Hepatocyte (in vitro differentiated cells): Measurements from ENCODE around the gene C1orf21. TPM values are rescaled to one million over a fixed set of nuclear protein-coding genes. Genes with fewer than 3 reads are reported as not detected.

ENCODE experiments used
- DNase-seq: peaks from one replicate; pipeline ENCODE4 v3.0.0-alpha.2; 2016; ENCODE audit warnings: low spot score
- H2AFZ ChIP-seq: fragments of 200-600 bp; sonication (generic); 2 replicates; pipeline ENCODE4 v1.6.0; 2016; ENCODE audit warnings: antibody characterized with exemption, mild to moderate bottlenecking
- H3K27ac ChIP-seq: fragments of 200-600 bp; sonication (generic); 2 replicates; pipeline ENCODE4 v1.5.1; 2016; ENCODE audit warnings: mild to moderate bottlenecking
- H3K27me3 ChIP-seq: fragments of 200-600 bp; sonication (generic); 2 replicates; pipeline ENCODE4 v1.6.1; 2016
- H3K36me3 ChIP-seq: fragments of 200-600 bp; sonication (generic); replicated peaks from 2 replicates; pipeline ENCODE4 v1.5.1; 2016; ENCODE audit warnings: low read depth; ENCODE audit not compliant: insufficient read depth
- H3K4me1 ChIP-seq: fragments of 200-600 bp; sonication (generic); 2 replicates; pipeline ENCODE4 v1.5.1; 2016; ENCODE audit warnings: mild to moderate bottlenecking, moderate library complexity; ENCODE audit not compliant: insufficient read depth
- H3K4me2 ChIP-seq: fragments of 200-600 bp; sonication (generic); 2 replicates; pipeline ENCODE4 v1.6.0; 2016
- H3K4me3 ChIP-seq: fragments of 200-600 bp; sonication (generic); 2 replicates; pipeline ENCODE4 v1.5.1; 2016; ENCODE audit warnings: mild to moderate bottlenecking
- H3K79me2 ChIP-seq: fragments of 200-600 bp; sonication (generic); 2 replicates; pipeline ENCODE4 v1.6.0; 2017; ENCODE audit warnings: mild to moderate bottlenecking
- H3K9me2 ChIP-seq: fragments of 200-600 bp; sonication (generic); replicated peaks from 2 replicates; pipeline ENCODE4 v1.6.0; 2017; ENCODE audit warnings: mild to moderate bottlenecking; ENCODE audit not compliant: insufficient read depth
- H3K9me3 ChIP-seq: fragments of 200-600 bp; sonication (generic); 2 replicates; pipeline ENCODE4 v1.5.1; 2016; ENCODE audit warnings: low read depth, mild to moderate bottlenecking
- H4K20me1 ChIP-seq: fragments of 200-600 bp; sonication (generic); 2 replicates; pipeline ENCODE4 v1.6.0; 2016; ENCODE audit warnings: mild to moderate bottlenecking; ENCODE audit not compliant: insufficient read depth, poor library complexity, severe bottlenecking
- EZH2 ChIP-seq: fragments of 200-600 bp; sonication (generic); IDR thresholded peaks from 2 replicates; pipeline ENCODE4 v1.6.1; 2016; ENCODE audit warnings: antibody characterized with exemption, mild to moderate bottlenecking, borderline replicate concordance
- EZH2phosphoT487 ChIP-seq: fragments of 200-600 bp; sonication (generic); IDR thresholded peaks from one replicate; pipeline ENCODE4 v1.6.1; 2018; ENCODE audit warnings: antibody characterized with exemption, mild to moderate bottlenecking, low read depth, moderate library complexity; ENCODE audit not compliant: unreplicated experiment, severe bottlenecking
- WGBS: methylation state at CpG from one replicate; pipeline ENCODE4 v1.1.6; 2016; ENCODE audit warnings: low lambda C conversion rate; ENCODE audit errors: missing lambda C conversion rate; 5-methylcytosine and 5-hydroxymethylcytosine counted together
- polyA plus RNA-seq: library from polyadenylated mRNA; unstranded; fragments of >200 nt; fragmentation: Nextera tagmentation; extraction: Ambion mirVana; gene quantifications from 2 replicates; pipeline ENCODE4 v1.2.1, GENCODE V29; 2016
- total RNA-seq: library from RNA; depleted of rRNA; stranded (reverse); fragments of >200 nt; gene quantifications from 2 replicates; pipeline ENCODE4 v1.2.3, GENCODE V29; 2014
- TF ChIP-seq, protein P1 (sequence below): fragments of 200-600 bp; sonication (generic); IDR thresholded peaks from 2 replicates; pipeline ENCODE4 v1.5.1; 2016; ENCODE audit warnings: antibody characterized with exemption, mild to moderate bottlenecking; ENCODE audit not compliant: poor library complexity

Gene C1orf21
- total and polyA plus RNA-seq, 2 experiments from 2014 or later = 26.9 to 37.9 TPM

DNA sequence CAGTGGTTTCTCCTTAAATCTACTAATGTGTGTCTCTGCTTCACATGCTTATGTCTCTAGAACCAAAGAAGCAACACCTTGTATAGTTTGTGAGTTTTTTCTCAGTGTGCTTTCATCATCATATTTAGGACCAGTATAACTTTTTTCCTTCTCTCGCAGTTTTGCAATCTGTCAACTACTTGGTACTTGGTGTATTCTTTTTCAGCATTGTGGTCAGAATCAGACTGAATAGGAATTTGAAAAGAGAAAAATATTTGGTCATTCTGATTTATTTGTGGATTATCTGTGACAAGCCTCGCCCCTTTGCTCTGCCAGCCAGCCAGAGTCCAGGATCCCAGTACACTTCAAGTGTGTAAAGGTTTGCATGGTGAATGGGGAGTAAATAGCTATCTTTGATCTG is 122.3 kb downstream of the C1orf21 start:
- H3K79me2 ChIP-seq = peaks cover 8% of the 10 kb centered on the region
- H3K27me3 ChIP-seq = no peaks in the 10 kb centered on the region
- WGBS = 94% methylated on average over 2 of the region's 2 CpGs
- no peaks in the 10 kb centered on the region for H3K36me3 ChIP-seq
- no peaks in the 10 kb centered on the region for H3K9me2 ChIP-seq
- H3K4me2 ChIP-seq = no peak overlapping the region
- no peak for DNase-seq
- H3K9me3 ChIP-seq = no peaks in the 10 kb centered on the region
- peak overlapping the region; percentile 12 for H3K27ac ChIP-seq
- TF ChIP-seq EZH2 = no peak
- TF ChIP-seq, protein P1, sequence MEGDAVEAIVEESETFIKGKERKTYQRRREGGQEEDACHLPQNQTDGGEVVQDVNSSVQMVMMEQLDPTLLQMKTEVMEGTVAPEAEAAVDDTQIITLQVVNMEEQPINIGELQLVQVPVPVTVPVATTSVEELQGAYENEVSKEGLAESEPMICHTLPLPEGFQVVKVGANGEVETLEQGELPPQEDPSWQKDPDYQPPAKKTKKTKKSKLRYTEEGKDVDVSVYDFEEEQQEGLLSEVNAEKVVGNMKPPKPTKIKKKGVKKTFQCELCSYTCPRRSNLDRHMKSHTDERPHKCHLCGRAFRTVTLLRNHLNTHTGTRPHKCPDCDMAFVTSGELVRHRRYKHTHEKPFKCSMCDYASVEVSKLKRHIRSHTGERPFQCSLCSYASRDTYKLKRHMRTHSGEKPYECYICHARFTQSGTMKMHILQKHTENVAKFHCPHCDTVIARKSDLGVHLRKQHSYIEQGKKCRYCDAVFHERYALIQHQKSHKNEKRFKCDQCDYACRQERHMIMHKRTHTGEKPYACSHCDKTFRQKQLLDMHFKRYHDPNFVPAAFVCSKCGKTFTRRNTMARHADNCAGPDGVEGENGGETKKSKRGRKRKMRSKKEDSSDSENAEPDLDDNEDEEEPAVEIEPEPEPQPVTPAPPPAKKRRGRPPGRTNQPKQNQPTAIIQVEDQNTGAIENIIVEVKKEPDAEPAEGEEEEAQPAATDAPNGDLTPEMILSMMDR = no peak
- TF ChIP-seq EZH2phosphoT487 = no peak
- H3K4me1 ChIP-seq = peaks cover 24% of the 10 kb centered on the region
- H4K20me1 ChIP-seq = no peaks in the 10 kb centered on the region
- no peak overlapping the region for H3K4me3 ChIP-seq
- H2AFZ ChIP-seq = no peak overlapping the region

DNA sequence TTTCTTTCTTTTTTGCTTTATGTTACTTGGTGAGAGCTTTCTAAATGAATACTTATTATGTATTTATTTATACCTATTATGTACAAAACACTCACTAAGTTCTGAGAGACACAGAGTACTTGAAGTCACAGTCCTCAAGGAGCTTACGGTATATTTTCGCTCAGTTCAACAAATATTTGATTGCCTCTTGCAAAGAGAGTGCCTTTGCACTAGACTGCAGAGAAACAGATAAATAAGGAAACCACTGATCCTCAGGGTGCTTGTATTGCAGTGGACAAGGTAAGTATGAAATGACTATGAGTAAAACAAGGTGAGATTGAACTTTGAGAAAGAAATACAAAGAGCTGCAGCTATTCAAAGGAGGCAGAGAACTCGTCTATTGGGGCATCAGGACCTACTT is 123.3 kb downstream of the C1orf21 start:
- no peak overlapping the region for H2AFZ ChIP-seq
- H3K9me2 ChIP-seq = no peaks in the 10 kb centered on the region
- 94% methylated on average over 3 of the region's 3 CpGs for WGBS
- no peak overlapping the region for H3K4me2 ChIP-seq
- no peaks in the 10 kb centered on the region for H3K27me3 ChIP-seq
- no peaks in the 10 kb centered on the region for H3K36me3 ChIP-seq
- H3K27ac ChIP-seq = no peak overlapping the region
- H3K4me3 ChIP-seq = no peak overlapping the region
- H4K20me1 ChIP-seq = no peaks in the 10 kb centered on the region
- H3K79me2 ChIP-seq = peaks cover 8% of the 10 kb centered on the region
- H3K4me1 ChIP-seq = peaks cover 24% of the 10 kb centered on the region
- TF ChIP-seq, protein P1 = no peak
- TF ChIP-seq EZH2phosphoT487 (no peak), EZH2 (no peak)
- no peak for DNase-seq
- H3K9me3 ChIP-seq = no peaks in the 10 kb centered on the region

DNA sequence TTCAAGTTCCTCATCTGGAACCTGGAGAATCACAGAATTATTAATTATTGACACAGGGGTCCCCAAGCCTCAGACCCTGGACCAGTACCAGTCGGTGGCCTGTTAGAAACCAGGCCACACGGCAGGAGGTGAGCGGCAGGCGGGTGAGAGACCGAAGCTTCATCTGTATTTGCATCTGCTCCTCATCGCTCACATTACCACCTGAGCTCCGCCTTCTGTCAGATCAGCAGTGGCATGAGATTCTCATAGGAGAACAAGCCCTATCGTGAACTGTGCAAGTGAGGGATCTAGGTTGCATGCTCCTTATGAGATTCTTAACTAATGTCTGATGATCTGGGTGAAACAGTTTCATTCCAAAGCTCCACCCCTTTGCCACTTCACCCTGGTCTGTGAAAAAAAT is 125.9 kb downstream of the C1orf21 start:
- Histone ChIP-seq H3K79me2 (peaks cover 2% of the 10 kb centered on the region), H3K4me3 (no peak overlapping the region), H4K20me1 (no peaks in the 10 kb centered on the region), H3K4me1 (peaks cover 16% of the 10 kb centered on the region), H3K27me3 (no peaks in the 10 kb centered on the region), H3K9me3 (no peaks in the 10 kb centered on the region), H2AFZ (no peak overlapping the region), H3K4me2 (no peak overlapping the region), H3K27ac (no peak overlapping the region), H3K9me2 (no peaks in the 10 kb centered on the region), H3K36me3 (no peaks in the 10 kb centered on the region)
- WGBS = 88% methylated on average over 8 of the region's 8 CpGs
- DNase-seq = no peak
- TF ChIP-seq EZH2 (no peak), EZH2phosphoT487 (no peak)
- TF ChIP-seq, protein P1 = no peak

DNA sequence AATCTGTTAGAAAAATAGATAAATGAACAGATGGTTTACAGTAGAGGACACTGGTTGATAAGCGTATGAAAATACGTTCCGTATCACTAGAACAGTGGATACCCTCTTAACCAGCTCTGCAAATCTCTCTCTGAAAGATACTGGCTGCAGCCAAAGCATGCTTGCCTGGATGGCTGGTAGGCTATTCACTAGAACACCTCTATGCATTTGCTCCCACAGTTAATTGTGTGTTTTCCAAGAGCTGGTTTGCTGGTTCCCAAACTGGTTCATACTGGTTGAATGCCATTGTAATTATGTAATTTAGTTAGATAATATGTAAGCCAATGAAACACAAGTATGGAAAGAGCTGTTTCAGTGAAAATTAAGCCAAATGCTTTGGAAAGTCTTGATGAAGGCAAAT is 126.6 kb downstream of the C1orf21 start:
- Histone ChIP-seq H3K4me2 (no peak overlapping the region), H3K27ac (no peak overlapping the region), H3K27me3 (no peaks in the 10 kb centered on the region), H3K4me3 (no peak overlapping the region), H4K20me1 (no peaks in the 10 kb centered on the region), H3K4me1 (peaks cover 10% of the 10 kb centered on the region), H3K36me3 (no peaks in the 10 kb centered on the region), H3K79me2 (peaks cover 2% of the 10 kb centered on the region), H2AFZ (no peak overlapping the region), H3K9me3 (no peaks in the 10 kb centered on the region), H3K9me2 (no peaks in the 10 kb centered on the region)
- TF ChIP-seq, protein P1 = no peak
- no peak for TF ChIP-seq EZH2phosphoT487
- no peak for TF ChIP-seq EZH2
- 79% methylated on average over 3 of the region's 3 CpGs for WGBS
- DNase-seq = no peak
